Osteocyte (in vitro differentiated cells): ENCODE measurements around the gene TRIM51G. TPM values are rescaled to one million over a fixed set of nuclear protein-coding genes. Genes with fewer than 3 reads are reported as not detected.
"Not testable (repeated sequence)": the region's sequence is repeated elsewhere in the genome, so short reads cannot be mapped to it uniquely, and the experiment has no call there.

Experiments used
- DNase-seq: peaks from one replicate; pipeline ENCODE4 v3.0.0; 2021; ENCODE audit warnings: mixed read lengths; ENCODE audit not compliant: unreplicated experiment; ENCODE audit errors: extremely low spot score
- H3K27ac Mint-ChIP-seq: one replicate; pipeline ENCODE4 v1.8.0; 2021; ENCODE audit warnings: mild to moderate bottlenecking, mixed read lengths; ENCODE audit not compliant: unreplicated experiment
- H3K27me3 Mint-ChIP-seq: one replicate; pipeline ENCODE4 v1.8.0; 2021; ENCODE audit warnings: mixed read lengths; ENCODE audit not compliant: unreplicated experiment
- H3K36me3 Mint-ChIP-seq: one replicate; pipeline ENCODE4 v1.8.0; 2021; ENCODE audit warnings: mixed read lengths; ENCODE audit not compliant: unreplicated experiment
- H3K4me1 Mint-ChIP-seq: one replicate; pipeline ENCODE4 v1.8.0; 2021; ENCODE audit warnings: mixed read lengths; ENCODE audit not compliant: unreplicated experiment
- H3K4me3 Mint-ChIP-seq: one replicate; pipeline ENCODE4 v1.8.0; 2021; ENCODE audit warnings: mild to moderate bottlenecking, moderate library complexity, mixed read lengths; ENCODE audit not compliant: unreplicated experiment
- H3K9me3 Mint-ChIP-seq: one replicate; pipeline ENCODE4 v1.8.0; 2021; ENCODE audit warnings: mixed read lengths; ENCODE audit not compliant: unreplicated experiment
- long read RNA-seq: library from polyadenylated mRNA; unstranded; transcript quantifications from one replicate; pipeline ENCODE4 v2.0.0, GENCODE V29; 2021
- total RNA-seq: library from RNA; stranded (reverse); gene quantifications from 2 replicates; pipeline ENCODE4 v1.2.1, GENCODE V29; 2021

TRIM51G gene, protein sequence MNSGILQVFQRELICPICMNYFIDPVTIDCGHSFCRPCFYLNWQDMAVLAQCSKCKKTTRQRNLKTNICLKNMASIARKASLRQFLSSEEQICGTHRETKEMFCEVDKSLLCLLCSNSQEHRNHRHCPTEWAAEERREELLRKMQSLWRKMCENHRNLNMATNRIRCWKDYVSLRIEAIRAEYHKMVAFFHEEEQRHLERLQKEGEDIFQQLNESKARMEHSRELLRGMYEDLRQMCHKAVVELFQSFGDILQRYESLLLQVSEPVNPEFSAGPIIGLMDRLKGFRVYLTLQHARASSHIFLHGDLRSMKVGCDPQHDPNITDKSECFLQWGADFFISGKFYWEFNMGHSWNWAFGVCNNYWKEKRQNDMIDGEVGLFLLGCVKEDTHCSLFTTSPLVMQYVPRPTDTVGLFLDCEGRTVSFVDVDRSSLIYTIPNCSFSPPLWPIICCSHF
- not detected in 2 replicates for total RNA-seq
- long read RNA-seq = 0 reads

DNA sequence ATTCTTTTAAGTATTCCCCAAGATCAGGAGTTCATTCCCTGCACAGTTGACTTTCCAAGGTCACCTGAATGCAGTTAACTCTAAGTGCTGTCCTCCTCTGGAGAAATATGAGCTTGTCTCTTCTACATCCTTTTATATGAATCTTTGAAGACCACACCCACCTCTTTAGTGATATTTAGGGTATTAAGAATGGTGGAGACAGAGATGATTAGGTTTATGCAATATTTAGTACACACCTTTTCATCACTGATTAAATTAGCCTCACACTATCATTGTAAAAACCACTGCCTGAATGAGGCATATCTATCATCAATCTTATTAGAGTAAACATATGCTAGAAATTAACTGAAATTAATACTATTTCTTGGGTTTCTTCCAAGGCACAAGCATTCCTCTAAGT, at the start of gene TRIM51G:
Gene TRIM51G (minus strand): TSS at position 101 of the 400 bp plus-strand sequence. CDS start 2,190 bp downstream, outside the sequence.
- H3K27me3 Mint-ChIP-seq, H3K4me3 Mint-ChIP-seq, DNase-seq, H3K36me3 Mint-ChIP-seq, H3K4me1 Mint-ChIP-seq, H3K27ac Mint-ChIP-seq: not testable (repeated sequence)
- H3K9me3 Mint-ChIP-seq = peaks cover 25% of the 10 kb centered on the region

DNA sequence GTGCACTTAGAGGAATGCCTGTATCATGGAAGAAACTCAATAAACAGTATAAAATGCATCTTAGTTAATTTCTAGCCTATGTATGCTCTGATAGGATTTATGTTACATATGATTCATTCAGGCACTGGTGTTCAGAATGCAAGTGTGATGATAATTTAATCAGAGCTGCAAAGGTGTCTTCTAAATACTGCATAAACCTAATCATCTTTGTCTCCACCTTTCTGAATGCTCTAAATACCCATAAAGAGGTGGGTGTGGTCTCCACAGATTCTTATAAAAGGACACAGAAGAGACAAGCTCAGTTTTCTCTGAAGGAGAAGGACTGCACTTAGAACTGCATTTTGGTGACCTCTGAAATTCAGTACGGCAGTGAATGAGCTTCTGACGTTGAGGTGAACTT, 44.8 kb upstream of the TRIM51G start, which contains the start of gene TRIM49B:
Gene TRIM49B (plus strand): TSS at position 301 of the 400 bp plus-strand sequence. CDS start 2,777 bp downstream, outside the sequence.
- H3K36me3 Mint-ChIP-seq, H3K27me3 Mint-ChIP-seq, H3K4me1 Mint-ChIP-seq, DNase-seq, H3K4me3 Mint-ChIP-seq, H3K27ac Mint-ChIP-seq: not testable (repeated sequence)
- H3K9me3 Mint-ChIP-seq = peaks cover 11% of the 10 kb centered on the region

DNA sequence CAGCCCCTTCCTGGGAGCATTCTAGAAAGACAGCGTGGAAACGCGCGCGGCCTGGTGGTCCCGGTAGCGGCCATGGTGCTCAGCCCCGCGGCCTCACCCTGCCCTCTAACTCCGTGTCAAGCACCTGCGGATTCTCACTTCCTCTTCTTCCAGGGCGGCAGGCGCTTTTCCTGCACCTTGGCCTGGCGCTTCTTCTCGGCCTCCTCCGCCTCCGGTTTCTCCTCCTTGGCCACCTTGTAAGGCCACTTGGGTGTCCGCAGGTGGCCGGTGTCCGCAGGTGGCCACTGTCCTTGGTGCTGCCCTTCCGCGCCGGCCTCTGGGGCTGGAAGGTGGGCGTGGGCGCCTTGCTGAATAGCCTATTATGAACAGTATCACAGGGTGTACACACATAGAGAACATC, 15.1 kb downstream of the TRIM51G start:
- H3K36me3 Mint-ChIP-seq, H3K27ac Mint-ChIP-seq, H3K4me3 Mint-ChIP-seq, H3K4me1 Mint-ChIP-seq, H3K27me3 Mint-ChIP-seq, DNase-seq: not testable (repeated sequence)
- peaks cover 20% of the 10 kb centered on the region for H3K9me3 Mint-ChIP-seq

DNA sequence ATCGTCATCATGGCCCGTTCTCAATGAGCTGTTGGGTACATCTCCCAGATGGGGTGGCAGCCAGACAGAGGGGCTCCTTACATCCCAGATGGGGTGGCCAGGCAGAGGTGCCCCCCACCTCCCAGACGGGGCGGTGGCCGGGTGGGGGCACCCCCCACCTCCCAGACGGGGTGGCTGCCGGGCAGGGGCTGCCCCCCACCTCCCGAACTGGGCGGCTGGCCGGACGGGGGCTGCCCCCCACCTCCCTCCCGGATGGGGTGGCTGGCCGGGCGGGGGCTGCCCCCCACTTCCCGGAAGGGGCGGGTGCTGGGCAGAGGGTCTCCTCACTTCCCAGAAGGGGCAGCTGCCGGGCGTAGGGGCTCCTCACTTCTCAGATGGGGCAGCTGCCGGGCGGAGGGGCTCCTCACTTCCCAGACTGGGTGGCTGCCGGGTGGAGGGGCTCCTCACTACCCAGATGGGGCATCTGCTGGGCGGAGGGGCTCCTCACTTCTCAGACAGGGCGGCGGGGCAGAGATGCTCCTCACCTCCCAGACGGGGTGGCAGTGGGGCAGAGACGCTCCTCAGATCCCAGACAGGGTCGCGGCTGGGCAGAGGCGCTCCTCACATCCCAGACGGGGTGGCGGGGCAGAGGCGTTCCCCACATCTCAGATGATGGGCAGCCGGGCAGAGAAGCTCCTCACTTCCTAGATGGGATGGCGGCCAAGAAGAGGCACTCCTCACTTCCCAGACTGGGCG, 28.2 kb downstream of the TRIM51G start:
- not testable (repeated sequence) for H3K27ac Mint-ChIP-seq, H3K36me3 Mint-ChIP-seq, H3K4me3 Mint-ChIP-seq, H3K27me3 Mint-ChIP-seq, H3K4me1 Mint-ChIP-seq, DNase-seq
- H3K9me3 Mint-ChIP-seq = peaks cover 22% of the 10 kb centered on the region

DNA sequence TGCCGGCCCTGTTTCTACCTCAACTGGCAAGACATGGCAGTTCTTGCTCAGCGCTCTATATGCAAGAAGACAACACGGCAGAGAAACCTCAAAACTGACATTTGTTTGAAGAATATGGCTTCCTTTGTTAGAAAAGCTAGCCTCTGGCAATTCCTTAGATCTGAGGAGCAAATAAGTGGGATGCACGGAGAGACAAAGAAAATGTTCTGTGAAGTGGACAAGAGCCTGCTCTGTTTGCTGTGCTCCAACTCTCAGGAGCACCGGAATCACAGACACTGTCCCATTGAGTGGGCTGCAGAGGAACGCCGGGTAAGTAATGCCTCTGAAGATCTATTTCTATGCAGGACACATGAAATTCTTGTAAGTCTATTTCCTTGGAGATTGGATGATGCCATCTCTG, 37.9 kb downstream of the TRIM51G start:
- not testable (repeated sequence) for H3K27me3 Mint-ChIP-seq, H3K27ac Mint-ChIP-seq
- H3K9me3 Mint-ChIP-seq = peaks cover 23% of the 10 kb centered on the region

More for the DNA sequence above, 37.9 kb downstream of the TRIM51G start:
- H3K36me3 Mint-ChIP-seq, DNase-seq, H3K4me1 Mint-ChIP-seq, H3K4me3 Mint-ChIP-seq: not testable (repeated sequence)

Other genes starting within 250 kb of the TRIM51G start
- gene TRIM49B, start 44.9 kb upstream of the TRIM51G start, total RNA-seq = not detected in 2 replicates
- not detected in 2 replicates for gene TRIM64C, start 75.2 kb upstream of the TRIM51G start, total RNA-seq
- gene FOLH1, start 224.7 kb upstream of the TRIM51G start, total RNA-seq = not detected in 2 replicates